ENCODE measurements around the gene STAB1.

The STAB1 gene

DNA sequence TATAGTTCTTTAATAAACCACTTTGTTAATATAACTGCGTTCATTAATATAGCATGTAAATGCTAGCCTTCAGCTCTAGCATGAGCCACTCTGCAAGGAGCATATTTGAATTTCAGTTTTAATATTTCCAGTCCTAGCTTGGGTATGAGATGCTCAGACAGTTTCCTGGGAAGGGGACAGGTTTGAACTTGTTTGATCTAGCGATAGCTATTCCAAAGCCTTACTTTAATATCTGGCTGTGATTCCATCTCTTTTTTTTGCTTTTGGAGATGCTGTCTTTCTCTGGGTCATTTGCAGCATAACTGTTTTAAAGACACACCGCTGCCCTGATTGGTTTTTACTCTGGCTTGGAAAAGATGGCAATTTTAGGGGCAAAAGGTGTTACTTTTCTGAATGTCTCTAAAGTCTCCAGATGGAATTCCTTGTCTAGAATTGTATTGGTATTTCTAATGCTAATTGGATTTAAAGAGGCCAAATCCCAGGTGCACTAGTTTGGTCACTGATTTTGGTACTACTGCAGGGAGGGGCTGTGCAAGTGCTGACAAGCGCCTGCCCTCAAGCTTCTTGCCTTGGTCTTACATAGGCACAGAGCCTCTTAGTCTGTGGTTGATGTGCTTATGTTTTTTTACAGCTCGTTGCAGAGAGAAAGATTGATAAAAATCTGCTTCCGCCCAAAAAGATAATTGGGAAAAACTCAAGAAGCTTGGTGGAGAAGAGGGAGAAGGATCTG lies 36.9 kb upstream of the STAB1 start:
- no peak for DNase-seq

DNA sequence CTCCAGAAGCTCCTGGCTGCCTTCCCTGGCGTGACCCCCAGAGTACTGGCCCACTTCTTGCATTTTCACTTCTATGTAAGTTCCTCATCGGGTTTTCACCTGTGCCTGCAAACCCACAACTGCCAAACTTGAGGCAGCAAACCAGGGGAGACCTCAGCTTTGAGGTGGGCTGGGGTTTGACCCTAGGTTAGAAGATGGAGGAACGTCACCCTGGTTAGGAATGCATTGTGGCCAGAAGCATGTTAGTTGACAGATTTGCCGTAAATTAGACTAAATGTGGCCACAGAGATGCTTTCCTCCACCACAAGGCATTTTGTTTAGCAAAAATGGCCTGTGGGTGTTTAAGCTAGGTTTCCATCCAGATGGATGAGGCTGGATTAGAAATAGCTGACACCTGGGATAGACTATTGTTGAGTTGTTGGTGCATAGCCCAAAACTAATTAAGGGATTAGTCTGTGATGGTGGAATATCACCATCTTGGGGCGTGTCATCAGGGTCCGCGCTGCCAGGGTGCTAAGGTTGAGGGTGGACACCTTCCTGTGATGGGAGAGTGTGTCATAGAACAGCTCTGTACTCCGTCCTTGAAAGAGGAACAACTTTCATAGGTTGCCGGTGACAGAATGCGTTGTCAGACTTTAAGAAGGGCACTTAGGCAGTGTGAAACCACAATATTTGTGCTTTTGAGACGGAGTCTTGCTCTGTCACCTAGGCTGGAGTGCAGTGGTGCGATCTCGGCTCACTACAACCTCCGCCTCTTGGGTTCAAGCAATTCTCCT lies 36.2 kb upstream of the STAB1 start:
- no peak for DNase-seq

DNA sequence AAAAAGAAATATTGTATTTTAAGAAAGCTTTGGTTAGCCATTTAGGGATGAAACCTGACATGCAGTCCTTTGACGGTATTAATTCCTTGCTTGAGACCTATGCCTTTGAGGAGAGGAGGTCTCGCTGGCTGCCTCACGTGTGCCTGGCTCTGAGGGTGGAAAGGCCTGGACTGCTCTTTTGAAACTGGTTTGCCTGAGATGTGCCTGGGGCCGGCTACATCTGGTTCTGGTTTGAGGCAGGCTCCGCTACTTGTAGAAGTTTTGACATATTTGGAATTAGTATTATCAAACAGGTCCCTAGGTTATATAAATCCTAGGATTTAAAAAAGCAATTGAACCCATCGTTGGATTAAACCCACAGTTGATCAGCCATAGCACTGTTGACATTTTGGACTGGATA lies 33.3 kb upstream of the STAB1 start:
- no peak for DNase-seq

DNA sequence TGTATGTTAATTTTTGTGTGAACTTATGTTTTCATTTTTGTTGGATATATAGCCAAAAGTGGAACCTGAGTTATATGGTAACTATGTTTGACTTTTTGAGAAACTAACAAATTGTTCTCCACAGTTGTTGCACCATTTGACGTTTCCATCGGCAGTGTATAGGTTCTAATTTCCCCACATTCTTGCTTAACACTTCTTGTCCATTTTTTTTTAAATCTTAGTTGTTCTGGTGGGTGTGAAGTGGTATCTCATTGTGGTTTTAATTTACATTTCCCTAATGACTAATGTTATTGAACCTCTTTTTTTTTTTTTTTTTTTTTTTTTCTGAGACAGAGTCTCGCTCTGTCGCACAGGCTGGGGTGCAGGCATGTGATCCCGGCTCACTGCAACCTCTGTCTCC lies 31.7 kb upstream of the STAB1 start:
- no peak for DNase-seq

DNA sequence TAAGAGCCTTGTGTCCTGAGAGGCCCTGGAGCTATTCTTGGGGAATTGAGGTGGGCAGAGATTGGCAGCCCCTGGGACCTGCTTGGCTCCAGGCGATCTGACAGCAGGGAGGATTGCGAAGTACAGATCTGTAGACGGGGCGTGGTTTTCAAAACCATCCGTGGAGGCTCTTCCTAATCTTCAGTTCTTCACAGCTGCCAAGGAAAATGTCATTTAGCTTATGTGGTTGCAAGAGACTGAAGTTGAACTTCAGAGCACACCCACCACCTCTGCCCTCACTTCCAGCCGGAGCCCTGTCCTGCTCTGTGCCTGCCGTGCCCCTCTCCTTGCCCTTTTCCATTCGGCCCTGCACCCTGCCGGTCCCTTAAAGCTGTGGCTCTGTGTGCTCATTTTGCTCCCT lies 26.8 kb upstream of the STAB1 start:
- DNase-seq = no peak

DNA sequence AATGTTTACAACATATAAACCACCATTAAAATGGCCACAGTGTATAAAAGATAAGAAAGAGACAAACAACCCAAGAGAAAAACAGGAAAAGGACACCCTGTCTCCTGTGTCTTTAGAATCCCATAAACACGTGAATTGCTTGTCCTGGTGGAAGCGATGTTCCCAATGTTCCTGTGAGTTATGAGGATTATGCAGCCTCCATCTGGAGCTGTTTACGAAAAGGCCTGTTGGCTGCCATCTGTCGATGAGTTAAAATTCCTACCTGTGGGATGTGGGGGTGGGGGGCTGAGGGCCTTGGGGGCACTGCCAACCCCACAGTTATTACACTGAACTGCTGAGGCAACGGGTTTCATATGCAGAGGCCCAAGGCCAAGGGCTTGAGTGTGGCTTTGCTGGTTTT lies 26.1 kb upstream of the STAB1 start:
- no peak for DNase-seq

DNA sequence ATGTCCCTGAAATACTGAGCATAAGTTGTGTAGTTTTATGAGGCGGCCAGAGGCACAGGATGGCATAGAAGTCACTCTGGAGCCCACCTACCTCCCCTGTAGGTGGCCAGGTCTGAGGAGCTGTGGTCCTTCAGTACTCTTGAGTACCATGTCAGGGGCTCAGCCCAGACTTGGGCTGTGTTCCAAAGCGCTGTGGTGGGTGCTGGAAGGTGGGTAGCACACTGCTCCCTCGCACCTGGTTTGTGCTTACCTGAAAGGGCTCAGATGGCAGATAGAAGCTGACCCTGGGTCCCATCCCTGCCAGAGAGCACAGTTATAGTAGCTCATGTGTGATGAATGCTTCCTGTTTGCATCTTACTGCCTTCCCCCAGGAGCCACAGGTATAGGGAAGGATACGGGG lies 24.2 kb upstream of the STAB1 start:
- no peak for DNase-seq

DNA sequence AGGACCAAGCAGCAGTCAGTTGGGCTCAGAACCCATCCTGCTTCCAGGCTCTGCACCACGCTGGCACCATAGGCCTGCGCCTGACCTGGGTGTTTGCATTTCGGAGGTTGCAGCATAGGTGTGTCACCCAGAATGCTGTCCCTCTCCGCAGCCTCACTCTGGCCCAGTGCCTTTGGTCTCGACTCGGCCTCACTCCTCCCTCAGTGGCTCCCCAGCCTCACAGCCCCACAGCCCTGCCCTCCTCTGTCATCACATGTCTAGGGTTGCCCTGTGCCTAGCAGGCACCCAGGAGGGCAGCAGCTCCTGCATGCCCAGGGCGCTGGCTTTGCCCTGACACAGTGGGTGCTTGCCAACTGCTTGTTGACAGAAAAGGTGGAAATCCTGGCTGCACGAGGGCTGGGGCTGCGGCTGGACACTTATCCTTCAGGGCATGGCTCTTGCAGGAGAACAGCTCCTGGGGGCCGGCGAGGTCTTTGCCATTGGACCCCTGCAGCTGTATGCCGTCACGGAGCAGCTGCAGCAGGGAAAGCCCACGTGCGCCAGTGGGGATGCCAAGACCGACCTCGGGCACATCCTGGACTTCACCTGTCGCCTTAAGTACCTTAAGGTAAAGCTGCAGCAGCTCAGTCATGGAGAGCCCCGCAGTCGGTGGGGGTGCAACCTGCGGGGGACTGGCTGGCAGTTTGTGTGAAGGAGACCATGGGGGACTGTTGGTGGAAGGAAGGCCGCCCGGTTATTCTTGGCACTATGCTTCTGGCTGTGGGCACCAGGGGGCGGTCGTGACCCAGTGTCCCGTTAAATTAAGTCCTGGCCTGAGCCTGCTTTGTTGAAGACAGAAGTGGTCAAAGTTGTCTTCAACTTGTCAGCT lies 23.5 kb upstream of the STAB1 start:
- DNase-seq = no peak

- no peak for DNase-seq
These were observed 22.7 kb upstream of the STAB1 start for GRCh38 chr3:52472239-52473000.

GRCh38 chr3:52473026-52473425 lies 22.1 kb upstream of the STAB1 start:
- DNase-seq = no peak

DNA sequence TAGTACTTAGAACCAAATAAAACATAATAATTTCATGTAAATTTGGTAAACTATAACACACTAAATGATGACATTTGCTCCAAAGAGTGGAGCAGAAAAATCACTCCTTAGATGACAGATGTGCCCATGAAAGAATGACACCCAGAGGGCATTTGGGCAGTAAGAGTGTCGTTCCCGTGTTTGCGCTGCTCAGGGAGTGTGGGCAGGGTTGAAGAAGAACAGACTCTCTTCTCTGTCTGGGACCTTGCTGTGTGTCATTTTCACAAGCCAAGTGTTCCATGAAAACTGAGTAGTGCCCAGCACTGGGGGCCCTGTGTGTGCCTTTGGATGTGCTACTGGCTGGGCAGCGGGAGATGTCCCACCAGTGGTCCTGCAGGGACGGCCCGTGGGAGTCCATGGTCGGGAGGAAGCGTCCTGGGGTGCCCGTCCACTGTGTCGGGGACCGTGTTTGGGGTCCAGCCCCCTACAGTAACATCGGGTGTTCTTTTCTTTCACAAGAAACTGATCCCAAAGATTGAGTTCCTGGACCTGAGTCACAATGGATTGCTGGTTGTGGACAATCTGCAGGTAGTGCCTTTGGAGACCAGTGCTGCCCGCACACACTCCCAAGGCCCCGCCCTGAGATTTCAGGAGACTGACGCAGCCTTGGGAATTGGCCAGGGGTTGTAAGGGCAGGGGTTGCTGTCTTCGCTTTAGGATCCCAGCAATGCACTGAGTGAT lies 17.9 kb upstream of the STAB1 start:
- DNase-seq = no peak

- DNase-seq = no peak
These were observed 17.4 kb upstream of the STAB1 start for GRCh38 chr3:52477796-52478095.

DNA sequence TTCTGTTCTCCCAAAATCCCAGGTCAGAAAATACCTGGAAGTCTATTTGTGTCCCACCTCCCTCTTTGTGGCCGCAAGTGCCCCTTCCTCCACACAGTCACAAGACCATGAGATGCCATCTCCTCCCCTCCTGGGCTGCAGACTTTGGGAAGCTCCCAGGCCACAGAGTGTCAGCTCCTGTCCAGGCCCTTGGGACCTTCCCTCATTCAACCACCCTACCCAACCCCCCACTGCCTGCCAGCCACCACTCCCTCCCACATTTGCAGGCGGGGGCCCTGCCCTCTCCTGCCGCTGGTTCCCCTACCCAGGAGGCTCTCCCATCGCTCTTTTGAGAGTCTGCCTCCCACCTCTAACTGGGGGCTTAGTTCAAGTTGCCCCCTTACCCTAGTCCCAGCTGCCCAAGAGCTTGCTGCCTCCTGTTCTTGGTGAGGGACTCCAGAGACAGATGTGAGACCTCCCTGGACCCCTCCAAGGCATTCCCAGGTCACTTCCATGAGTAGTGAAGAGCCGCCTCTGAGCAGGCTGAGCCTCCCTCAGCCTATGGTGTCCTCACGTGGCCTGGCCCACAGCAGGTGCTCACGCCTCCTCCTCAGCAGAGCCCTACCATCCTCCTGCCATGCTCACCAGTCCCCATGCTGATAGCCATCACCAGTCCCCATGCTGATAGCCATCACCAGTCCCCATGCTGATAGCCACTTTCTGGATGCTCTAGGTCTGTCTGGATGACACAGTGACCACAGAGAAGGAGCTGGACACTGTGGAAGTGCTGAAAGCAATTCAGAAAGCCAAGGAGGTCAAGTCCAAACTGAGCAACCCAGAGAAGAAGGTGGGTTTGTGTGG lies 15.9 kb upstream of the STAB1 start:
- DNase-seq = no peak

DNA sequence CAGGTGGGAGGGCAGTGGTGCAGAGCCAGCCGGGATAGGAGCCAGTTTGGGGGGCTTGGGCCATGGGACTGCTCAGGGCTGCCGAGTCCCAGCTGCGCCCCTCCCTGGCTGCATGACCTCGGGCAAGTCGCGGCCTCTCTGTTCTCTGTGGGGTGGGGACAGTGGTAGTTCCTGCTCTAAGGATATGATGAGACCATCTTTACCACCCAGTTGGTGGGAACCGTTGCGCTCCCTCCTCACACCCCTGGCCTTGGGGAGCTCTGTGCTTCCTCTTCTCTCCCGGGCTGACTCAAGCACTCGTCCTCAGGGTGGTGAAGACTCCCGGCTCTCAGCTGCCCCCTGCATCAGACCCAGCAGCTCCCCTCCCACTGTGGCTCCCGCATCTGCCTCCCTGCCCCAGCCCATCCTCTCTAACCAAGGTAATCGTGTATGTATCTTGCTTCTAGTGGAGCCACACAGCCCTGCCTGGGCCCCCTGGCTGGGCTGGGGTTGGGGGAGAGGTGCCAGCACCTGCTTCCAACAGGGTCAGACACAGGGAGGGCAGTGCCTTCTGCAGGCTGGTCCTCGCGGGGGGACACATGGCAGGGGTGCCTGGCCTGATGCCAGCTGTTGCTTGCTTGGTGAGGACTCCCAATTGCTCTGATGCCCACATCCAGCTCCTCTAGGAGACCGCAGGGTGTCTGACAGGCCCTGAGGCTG lies 15.1 kb upstream of the STAB1 start:
- DNase-seq = no peak

GRCh38 chr3:52480768-52481715 lies 14.1 kb upstream of the STAB1 start:
- no peak for DNase-seq

- DNase-seq = no peak
These were observed 13.2 kb upstream of the STAB1 start for GRCh38 chr3:52481819-52482521.

GRCh38 chr3:52483081-52483480 lies 12.1 kb upstream of the STAB1 start:
- DNase-seq = no peak

GRCh38 chr3:52483577-52484381 lies 11.4 kb upstream of the STAB1 start:
- DNase-seq = no peak

Data from activated CD4-positive, alpha-beta T cell treated with anti-CD3 and anti-CD28 coated beads, Interleukin-2, amount 50 U/mL, for 1 hour (primary cell).